A673 (cell line): Measurements from ENCODE around the gene ZNF511. TPM values are rescaled to one million over a fixed set of nuclear protein-coding genes. Genes with fewer than 3 reads are reported as not detected.

Source experiments
- BruUV-seq: library from RNA; stranded (reverse); fragments of 400-500 nt; replicated peaks from 2 replicates; lab custom pipeline; 2021; lab: Mats Ljungman, UMichigan
- CTCF ChIA-PET: fragments of 300-600 bp; sonication (Branson Sonifier 250); formaldehyde crosslinking; loops from one replicate; lab custom pipeline; 2022; ENCODE audit warnings: antibody characterized with exemption; lab: Charles Lee
- POLR2A ChIA-PET: fragments of 300-600 bp; sonication (Branson Sonifier 250); formaldehyde crosslinking; loops from one replicate; lab custom pipeline; 2022; ENCODE audit warnings: antibody characterized with exemption; ENCODE audit not compliant: low non-redundant PET; lab: Charles Lee
- DNase-seq: peaks from one replicate; pipeline ENCODE4 v3.0.0-alpha.2; 2015; ENCODE audit warnings: low spot score
- H3K27ac ChIP-seq: fragments of 200-600 bp; sonication (generic); 2 replicates; pipeline ENCODE4 v1.5.1; 2016; ENCODE audit warnings: mixed run types, low read depth, mild to moderate bottlenecking, mixed read lengths, antibody characterized with exemption, low read length; ENCODE audit not compliant: poor library complexity, severe bottlenecking
- H3K27me3 ChIP-seq: fragments of 200-600 bp; sonication (generic); replicated peaks from 2 replicates; pipeline ENCODE4 v1.6.1; 2017; ENCODE audit warnings: mixed run types, low read depth, mild to moderate bottlenecking, mixed read lengths, antibody characterized with exemption, low read length; ENCODE audit not compliant: insufficient read depth, poor library complexity
- H3K36me3 ChIP-seq: fragments of 200-600 bp; sonication (generic); 2 replicates; pipeline ENCODE4 v1.6.1; 2016; ENCODE audit warnings: mixed run types, mild to moderate bottlenecking, mixed read lengths, antibody characterized with exemption, low read length; ENCODE audit not compliant: insufficient read depth, poor library complexity, severe bottlenecking
- H3K4me1 ChIP-seq: fragments of 200-600 bp; sonication (generic); 2 replicates; pipeline ENCODE4 v1.6.1; 2017; ENCODE audit warnings: mixed run types, mild to moderate bottlenecking, mixed read lengths, antibody characterized with exemption, low read length; ENCODE audit not compliant: insufficient read depth, poor library complexity, severe bottlenecking
- H3K4me3 ChIP-seq: fragments of 200-600 bp; sonication (generic); 2 replicates; pipeline ENCODE4 v1.5.1; 2016; ENCODE audit warnings: low read depth, mixed run types, mild to moderate bottlenecking, mixed read lengths, low read length; ENCODE audit not compliant: poor library complexity, severe bottlenecking
- H3K9me3 ChIP-seq: fragments of 200-600 bp; sonication (generic); 2 replicates; pipeline ENCODE4 v1.6.1; 2016; ENCODE audit warnings: mixed run types, low read depth, mild to moderate bottlenecking, mixed read lengths, antibody characterized with exemption, low read length; ENCODE audit not compliant: poor library complexity, severe bottlenecking
- CTCF ChIP-seq: fragments of 300-800, 200-600 bp; sonication (generic); conservative IDR thresholded peaks from 2 replicates; pipeline ENCODE4 v1.5.1; 2017; ENCODE audit warnings: low read depth, mild to moderate bottlenecking, antibody characterized with exemption, low read length, moderate library complexity, mixed read lengths
- EZH2 ChIP-seq: fragments of 200-600 bp; sonication (generic); IDR thresholded peaks from 2 replicates; pipeline ENCODE4 v1.6.1; 2017; ENCODE audit warnings: borderline replicate concordance, low read depth, mild to moderate bottlenecking, mixed read lengths, antibody characterized with exemption, low read length; ENCODE audit not compliant: poor library complexity, severe bottlenecking
- intact Hi-C: fragments of 100-400 bp; cut with micrococcal nuclease; formaldehyde crosslinking; loops from one replicate; pipeline ENCODE4 v1.10.0; 2022; ENCODE audit not compliant: unreplicated experiment
- total RNA-seq: library from RNA; stranded (reverse); gene quantifications from 2 replicates; pipeline ENCODE4 v1.2.3, GENCODE V29; 2021

The ZNF511 gene
- total RNA-seq, 1 experiment from 2014 or later = 61.4 TPM

- intact Hi-C loops = no loop called here
- POLR2A ChIA-PET = no interaction called here
- no peak for DNase-seq
- no TSS peak for BruUV-seq
- Histone ChIP-seq H3K4me3 (no peak overlapping the region), H3K27me3 (no peaks in the 10 kb centered on the region), H3K36me3 (peaks cover 33% of the 10 kb centered on the region), H3K27ac (no peak overlapping the region), H3K9me3 (no peaks in the 10 kb centered on the region), H3K4me1 (no peaks in the 10 kb centered on the region)
- CTCF ChIA-PET = no interaction called here
- TF ChIP-seq CTCF (no peak), EZH2 (no peak)
Observed at GRCh38 chr10:133302230-133302629, 6.5 kb upstream of the ZNF511 start.

GRCh38 chr10:133303206-133303605 lies 5.5 kb upstream of the ZNF511 start:
- ChIA-PET CTCF (no interaction called here), POLR2A (no interaction called here)
- Histone ChIP-seq H3K27me3 (no peaks in the 10 kb centered on the region), H3K4me1 (no peaks in the 10 kb centered on the region), H3K9me3 (no peaks in the 10 kb centered on the region), H3K36me3 (peaks cover 26% of the 10 kb centered on the region), H3K4me3 (no peak overlapping the region), H3K27ac (no peak overlapping the region)
- intact Hi-C loops = no loop called here
- no peak for DNase-seq
- no TSS peak for BruUV-seq
- TF ChIP-seq EZH2 = no peak
- TF ChIP-seq CTCF = no peak

GRCh38 chr10:133306097-133306476 lies 2.6 kb upstream of the ZNF511 start:
- no peak for TF ChIP-seq CTCF
- TF ChIP-seq EZH2 = no peak
- H3K27me3 ChIP-seq = no peaks in the 10 kb centered on the region
- no peaks in the 10 kb centered on the region for H3K9me3 ChIP-seq
- BruUV-seq = no TSS peak
- no peak overlapping the region for H3K27ac ChIP-seq
- CTCF ChIA-PET = no interaction called here
- no peak overlapping the region for H3K4me3 ChIP-seq
- DNase-seq = no peak
- intact Hi-C loops = no loop called here
- peaks cover 3% of the 10 kb centered on the region for H3K4me1 ChIP-seq
- peaks cover 12% of the 10 kb centered on the region for H3K36me3 ChIP-seq
- POLR2A ChIA-PET = no interaction called here
